Stimulated activated CD8-positive, alpha-beta memory T cell treated with anti-CD3 and anti-CD28 coated beads, Interleukin-7, amount 100 ng/mL, for 24 hours (primary cell): ENCODE results near the gene IGFBP5.

Experiments
- DNase-seq: peaks from one replicate; pipeline ENCODE4 v3.0.0-alpha.2; 2020; ENCODE audit warnings: low read depth

IGFBP5 gene

DNA sequence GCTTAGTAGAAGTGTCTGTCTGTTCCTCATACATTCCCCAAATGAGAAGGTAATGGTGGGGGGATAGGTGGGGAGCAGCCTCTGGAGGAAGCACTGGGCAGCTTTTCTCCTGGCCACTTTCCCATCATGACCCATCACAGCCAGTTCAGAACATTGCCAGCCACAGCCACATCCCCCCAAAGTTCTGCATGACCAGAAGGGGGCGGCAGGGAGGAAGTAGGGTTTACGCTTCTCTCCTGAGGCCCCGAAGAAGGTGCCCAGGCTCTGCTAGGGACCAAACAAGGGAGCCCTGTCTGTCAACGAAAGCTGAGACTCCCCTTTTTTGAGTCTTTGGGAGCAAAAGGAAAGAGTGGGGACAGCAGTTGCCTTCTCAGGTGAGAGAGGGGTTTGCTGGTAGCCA is 7.7 kb downstream of the IGFBP5 start:
- no peak for DNase-seq

DNA sequence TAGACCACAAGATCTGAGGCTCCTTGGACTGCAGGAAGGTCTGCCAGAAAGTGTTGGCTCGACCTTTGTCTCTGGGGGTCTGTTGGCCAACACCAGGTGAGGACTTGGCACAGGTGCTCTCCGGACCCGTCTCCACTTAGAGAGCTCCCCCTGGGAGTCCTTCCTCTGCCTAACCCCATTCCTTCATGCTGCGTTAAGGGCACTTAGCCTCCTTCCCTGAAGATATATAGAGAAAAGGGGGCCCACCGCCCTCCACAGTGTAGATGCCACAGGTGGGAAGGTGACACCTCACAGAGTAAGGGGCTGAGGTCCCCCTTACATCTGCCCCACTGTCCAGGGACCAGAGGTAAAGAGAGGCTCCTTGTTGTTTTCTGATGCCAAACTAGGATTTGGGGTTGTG is 8.2 kb downstream of the IGFBP5 start:
- no peak for DNase-seq

DNA sequence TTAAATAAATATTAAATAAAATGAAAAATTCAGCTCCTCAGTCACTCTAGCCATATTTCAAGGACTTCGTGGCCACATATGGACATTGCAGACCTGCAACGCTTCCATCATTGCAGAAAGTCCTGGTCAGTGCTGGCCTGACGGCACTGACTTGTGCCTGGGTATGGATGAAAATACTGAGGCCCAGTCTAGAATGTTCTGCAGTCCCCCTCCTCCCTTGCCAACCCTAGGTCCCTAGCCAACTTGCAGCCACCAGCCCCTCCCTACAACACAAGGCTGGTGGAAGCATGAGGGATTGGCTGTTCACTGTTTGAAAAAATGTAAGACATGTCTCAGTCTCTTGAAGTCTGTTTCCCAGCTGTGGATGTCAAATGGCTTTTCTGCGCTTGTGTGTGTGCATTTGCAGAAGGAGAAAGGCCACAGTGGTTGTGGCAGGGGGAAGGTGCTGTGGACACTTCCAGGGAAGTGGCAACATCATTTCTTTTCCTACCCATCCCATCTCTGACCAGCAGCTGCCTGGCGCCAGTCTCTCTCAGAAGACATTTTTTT is 9.9 kb downstream of the IGFBP5 start:
- no peak for DNase-seq

DNA sequence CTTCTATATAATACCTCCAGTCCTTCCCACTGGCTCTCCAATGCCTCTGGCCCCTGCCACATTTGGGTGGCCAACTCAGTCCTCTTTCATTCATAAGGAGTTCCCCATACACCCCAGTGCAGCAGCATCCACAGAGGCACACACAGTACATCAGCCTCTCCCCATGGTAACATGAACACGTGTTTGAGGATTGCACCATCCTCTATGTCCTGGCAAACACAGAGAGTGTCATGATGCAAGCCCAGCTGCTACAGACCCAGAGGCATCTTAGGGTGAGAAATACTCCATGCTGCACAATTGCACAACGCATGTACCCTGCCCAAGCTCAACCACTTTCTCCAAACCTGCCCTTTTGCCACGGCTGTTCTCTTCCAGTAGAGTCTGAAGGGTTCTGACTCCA is 11.5 kb downstream of the IGFBP5 start:
- no peak for DNase-seq

DNA sequence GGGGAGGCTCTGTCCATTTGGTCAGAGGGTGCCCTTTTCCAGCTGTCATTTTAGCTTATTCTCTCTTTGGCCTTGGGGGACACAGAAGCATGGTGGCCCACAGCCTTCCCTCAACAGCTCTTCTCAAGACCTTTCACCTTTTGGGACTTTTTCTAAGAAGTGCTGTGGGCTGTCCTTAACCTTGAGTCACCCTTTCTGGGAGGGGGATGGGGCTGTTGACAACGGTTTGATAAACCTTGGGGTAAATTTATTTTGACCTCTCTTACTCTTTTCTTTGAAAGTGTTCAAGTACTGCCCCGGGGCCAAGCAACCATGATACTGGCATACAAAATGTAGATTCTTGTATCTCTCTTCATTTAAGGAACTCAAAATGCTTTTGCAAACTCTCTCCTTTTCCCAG is 13.7 kb downstream of the IGFBP5 start:
- DNase-seq, result no peak

- DNase-seq, result no peak
Measured at GRCh38 chr2:216680951-216681629, 14.3 kb downstream of the IGFBP5 start.

DNA sequence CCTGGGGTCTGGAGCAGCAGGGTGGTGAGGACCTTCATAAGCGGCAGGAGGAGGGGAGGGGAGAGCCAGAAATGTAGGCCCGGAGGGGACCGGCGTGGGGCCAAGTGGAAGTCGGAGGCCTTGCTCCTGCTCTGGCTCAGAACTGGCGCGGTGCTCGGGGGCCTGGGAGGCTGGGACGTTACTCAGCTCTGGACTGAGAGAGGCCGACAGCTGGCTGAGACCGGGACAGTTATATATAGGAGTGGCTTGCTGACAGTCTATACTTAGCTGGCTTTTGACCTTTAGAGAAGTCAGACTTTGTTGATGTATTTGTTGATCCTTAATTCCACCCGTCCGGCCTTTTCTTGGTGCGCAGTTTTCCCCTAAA is 15.7 kb downstream of the IGFBP5 start:
- DNase-seq, result no peak

GRCh38 chr2:216678813-216679657 is 16.3 kb downstream of the IGFBP5 start:
- DNase-seq, result no peak

- no peak for DNase-seq
Measured at GRCh38 chr2:216678098-216678465, 17.3 kb downstream of the IGFBP5 start.

GRCh38 chr2:216677439-216678097 is 17.8 kb downstream of the IGFBP5 start:
- no peak for DNase-seq

DNA sequence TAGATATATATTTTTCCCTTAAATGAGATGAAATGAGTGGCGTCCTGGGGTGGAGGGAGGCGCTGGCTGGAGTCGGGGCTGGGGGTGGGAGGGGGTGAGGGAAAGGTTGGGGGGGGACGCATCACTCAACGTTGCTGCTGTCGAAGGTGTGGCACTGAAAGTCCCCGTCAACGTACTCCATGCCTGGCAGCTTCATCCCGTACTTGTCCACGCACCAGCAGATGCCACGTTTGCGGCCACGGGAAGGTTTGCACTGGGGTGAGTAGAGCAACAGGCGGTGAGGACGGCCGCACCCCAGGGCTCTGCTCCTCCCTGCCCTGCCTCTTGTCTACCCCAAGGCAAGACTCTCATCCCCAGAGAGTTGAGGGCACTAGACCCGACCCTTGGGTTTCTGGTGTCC is 18.7 kb downstream of the IGFBP5 start:
- DNase-seq, result no peak

- DNase-seq, result no peak
Measured at GRCh38 chr2:216674376-216674775, 21.0 kb downstream of the IGFBP5 start.

- no peak for DNase-seq
Measured at GRCh38 chr2:216673609-216674008, 21.7 kb downstream of the IGFBP5 start.

DNA sequence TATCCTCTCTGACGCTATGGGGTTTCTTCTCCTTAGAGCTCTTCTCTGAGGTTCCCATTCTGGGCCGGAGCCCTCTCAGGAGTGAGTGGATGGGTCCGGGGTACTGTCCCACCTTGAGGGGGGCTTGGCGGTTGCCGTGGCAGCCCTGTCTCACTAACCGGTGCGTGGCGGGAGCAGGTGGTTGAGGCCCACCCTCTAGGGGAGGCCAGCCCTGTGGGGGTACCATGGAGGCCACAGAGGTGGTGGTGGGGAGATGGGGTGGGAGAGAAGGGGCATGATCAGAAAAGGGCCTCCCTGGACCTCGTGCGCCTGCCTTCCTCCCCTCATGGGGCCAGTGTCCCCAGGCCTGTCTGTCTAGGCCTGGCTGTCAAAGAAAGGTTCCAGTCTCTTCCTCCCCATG is 22.3 kb downstream of the IGFBP5 start:
- DNase-seq, result no peak

GRCh38 chr2:216672466-216672865 is 22.9 kb downstream of the IGFBP5 start:
- no peak for DNase-seq

GRCh38 chr2:216671791-216672343 is 23.5 kb downstream of the IGFBP5 start:
- no peak for DNase-seq

- DNase-seq, result no peak
Measured at GRCh38 chr2:216671081-216671411, 24.3 kb downstream of the IGFBP5 start.

DNA sequence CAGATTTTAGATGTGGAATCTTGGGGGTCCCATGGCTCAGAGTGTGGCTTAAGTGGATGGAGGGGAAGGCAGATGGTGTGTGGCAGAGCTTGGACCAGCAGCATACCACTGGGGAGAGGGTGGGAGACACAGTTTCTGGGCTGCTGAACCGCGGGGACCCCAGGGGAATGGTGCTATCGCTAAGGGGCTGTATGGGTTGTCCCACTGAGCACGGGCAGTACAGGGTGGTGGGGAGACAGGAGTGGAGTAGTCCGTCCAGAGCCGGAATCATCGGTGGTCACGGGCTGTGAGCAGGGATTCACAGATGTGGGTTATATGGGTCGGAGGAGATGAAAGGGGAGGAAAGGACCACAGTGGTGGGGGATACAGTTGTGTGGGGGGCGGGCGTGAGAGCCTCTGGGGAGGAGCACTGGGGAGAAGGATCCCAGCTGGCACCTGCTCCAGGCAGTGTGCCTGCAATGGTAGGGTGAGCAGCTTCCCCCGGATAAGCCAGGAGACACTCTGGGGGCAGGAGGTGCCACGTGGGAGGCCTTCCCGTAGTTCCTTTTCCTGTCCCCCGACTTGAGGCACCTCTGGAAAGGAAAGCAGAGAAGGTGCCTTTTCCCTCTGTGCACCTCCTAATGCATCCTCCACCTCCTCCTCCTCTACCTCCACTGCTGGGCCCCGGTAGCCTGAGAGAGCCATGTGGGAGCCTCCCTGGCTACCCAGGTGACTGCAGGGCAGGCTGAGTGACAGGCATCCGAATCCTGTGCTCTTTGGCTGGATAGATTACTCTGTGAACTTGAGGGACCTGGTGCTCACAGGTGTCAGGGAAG is 24.9 kb downstream of the IGFBP5 start:
- DNase-seq, result no peak

GRCh38 chr2:216666461-216667233 is 28.7 kb downstream of the IGFBP5 start:
- DNase-seq, result peak; percentile 24

DNA sequence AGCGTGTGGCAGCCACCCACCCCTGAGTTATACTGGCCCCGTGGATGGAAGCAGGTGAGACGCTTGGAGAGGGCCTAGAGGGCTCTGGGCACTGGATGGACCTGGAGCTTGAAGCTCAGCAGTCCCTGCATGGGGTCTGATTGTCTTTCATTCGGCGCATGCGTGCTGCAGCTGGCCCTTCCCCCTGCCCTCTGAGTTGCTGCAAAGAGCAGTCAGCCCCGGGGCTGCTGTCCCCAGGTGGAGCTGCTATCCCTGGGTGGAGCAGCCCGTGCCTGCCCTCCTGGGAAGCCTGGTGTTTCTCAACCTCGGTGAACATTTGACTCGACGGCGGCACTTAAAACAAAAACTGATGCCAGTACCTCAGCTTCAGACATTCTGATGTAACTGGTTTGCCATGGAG is 29.6 kb downstream of the IGFBP5 start:
- no peak for DNase-seq

- no peak for DNase-seq
Measured at GRCh38 chr2:216665242-216665641, 30.1 kb downstream of the IGFBP5 start.
